GM23338 (cell line): ENCODE data around the gene GDPD5. TPM values are rescaled to one million over a fixed set of nuclear protein-coding genes. Genes with fewer than 3 reads are reported as not detected.

Experiments used
- ATAC-seq: fragments of 200-7000 bp; cut with Tn5 transposase; 3 replicates; pipeline ENCODE4 v1.9.1; 2020
- DNase-seq: peaks from one replicate; pipeline ENCODE4 v3.0.0-alpha.2; 2015; ENCODE audit warnings: low spot score
- H2AFZ ChIP-seq: fragments of 200-600 bp; sonication (generic); 2 replicates; pipeline ENCODE4 v1.8.0; 2016; ENCODE audit warnings: antibody characterized with exemption, mild to moderate bottlenecking, moderate library complexity
- H3F3A ChIP-seq: fragments of 200-600 bp; sonication (generic); replicated peaks from 2 replicates; pipeline ENCODE4 v1.8.0; 2017; ENCODE audit warnings: antibody characterized with exemption, mixed run types, low read depth
- H3K27ac ChIP-seq: fragments of 200-600 bp; sonication (generic); 2 replicates; pipeline ENCODE4 v1.6.1; 2016; ENCODE audit warnings: low read depth
- H3K27me3 ChIP-seq: fragments of 200-600 bp; sonication (generic); 2 replicates; pipeline ENCODE4 v1.8.0; 2016; ENCODE audit warnings: mild to moderate bottlenecking, mixed run types, moderate library complexity; ENCODE audit not compliant: insufficient read depth
- H3K36me3 ChIP-seq: fragments of 200-600 bp; sonication (generic); 2 replicates; pipeline ENCODE4 v1.8.0; 2016; ENCODE audit warnings: mild to moderate bottlenecking; ENCODE audit not compliant: insufficient read depth
- H3K4me1 ChIP-seq: fragments of 200-600 bp; sonication (generic); 2 replicates; pipeline ENCODE4 v1.8.0; 2016; ENCODE audit warnings: mild to moderate bottlenecking, moderate library complexity; ENCODE audit not compliant: insufficient read depth
- H3K4me2 ChIP-seq: fragments of 200-600 bp; sonication (generic); 2 replicates; pipeline ENCODE4 v1.7.1; 2017; ENCODE audit warnings: mixed run types
- H3K4me3 ChIP-seq: fragments of 200-600 bp; sonication (generic); 2 replicates; pipeline ENCODE4 v1.6.1; 2016; ENCODE audit warnings: mixed run types
- H3K79me2 ChIP-seq: fragments of 200-600 bp; sonication (generic); replicated peaks from 2 replicates; pipeline ENCODE4 v1.8.0; 2017; ENCODE audit warnings: mild to moderate bottlenecking; ENCODE audit not compliant: insufficient read depth
- H3K9me2 ChIP-seq: fragments of 200-600 bp; sonication (generic); 2 replicates; pipeline ENCODE4 v1.8.0; 2017; ENCODE audit not compliant: insufficient read depth
- H4K20me1 ChIP-seq: fragments of 200-600 bp; sonication (generic); replicated peaks from 2 replicates; pipeline ENCODE4 v1.8.0; 2017; ENCODE audit warnings: mild to moderate bottlenecking; ENCODE audit not compliant: insufficient read depth
- H3K27ac Mint-ChIP-seq: 2 replicates; pipeline ENCODE4 v1.8.0; 2020; ENCODE audit warnings: inconsistent platforms, mild to moderate bottlenecking, moderate library complexity, mixed read lengths
- H3K27me3 Mint-ChIP-seq: 3 replicates; pipeline ENCODE4 v1.8.0; 2022; ENCODE audit warnings: low read depth, mild to moderate bottlenecking, moderate library complexity, mixed read lengths, inconsistent platforms; ENCODE audit not compliant: insufficient read depth, poor library complexity
- H3K36me3 Mint-ChIP-seq: 3 replicates; pipeline ENCODE4 v1.8.0; 2021; ENCODE audit warnings: low read depth, mild to moderate bottlenecking, inconsistent platforms, moderate library complexity, mixed read lengths
- H3K4me1 Mint-ChIP-seq: 3 replicates; pipeline ENCODE4 v1.8.0; 2020; ENCODE audit warnings: mild to moderate bottlenecking, inconsistent platforms, mixed read lengths
- H3K4me3 Mint-ChIP-seq: 3 replicates; pipeline ENCODE4 v1.8.0; 2021; ENCODE audit warnings: moderate library complexity, mild to moderate bottlenecking, inconsistent platforms, mixed read lengths
- H3K9me3 Mint-ChIP-seq: 3 replicates; pipeline ENCODE4 v1.8.0; 2020; ENCODE audit warnings: moderate library complexity, mild to moderate bottlenecking, inconsistent platforms, mixed read lengths
- EZH2phosphoT487 ChIP-seq: fragments of 200-600 bp; sonication (generic); IDR thresholded peaks from one replicate; pipeline ENCODE4 v1.8.1; 2018; ENCODE audit warnings: antibody characterized with exemption; ENCODE audit not compliant: unreplicated experiment
- NANOG ChIP-seq: IDR thresholded peaks from 2 replicates; pipeline ENCODE4 v1.6.1; 2016; ENCODE audit warnings: antibody characterized with exemption, borderline replicate concordance
- POLR2AphosphoS5 ChIP-seq: IDR thresholded peaks from 2 replicates; pipeline ENCODE4 v1.6.1; 2016; ENCODE audit warnings: antibody characterized with exemption, low read depth
- STAT1 ChIP-seq: IDR thresholded peaks from one replicate; pipeline ENCODE4 v1.6.1; 2016; ENCODE audit warnings: antibody characterized with exemption; ENCODE audit not compliant: unreplicated experiment
- ZNF114 ChIP-seq: fragments of 250-450 bp; sonication (Bioruptor Pico); IDR thresholded peaks from 2 replicates; pipeline ENCODE4 v1.5.0; 2020; ENCODE audit warnings: mild to moderate bottlenecking, moderate library complexity
- polyA plus RNA-seq: library from polyadenylated mRNA; unstranded; fragments of >200 nt; fragmentation: Nextera tagmentation; extraction: Ambion mirVana; gene quantifications from 2 replicates; pipeline ENCODE4 v1.2.1, GENCODE V29; 2016
- total RNA-seq: library from RNA; depleted of rRNA; stranded (reverse); fragments of >200 nt; shearing (Covaris generic); gene quantifications from 2 replicates; pipeline ENCODE4 v1.2.3, GENCODE V29; 2014
- TF ChIP-seq, protein P1 (sequence below): fragments of 250-450 bp; sonication (Bioruptor Pico); IDR thresholded peaks from 2 replicates; pipeline ENCODE4 v1.5.0; 2020; ENCODE audit warnings: mild to moderate bottlenecking, moderate library complexity
- TF ChIP-seq, protein P2 (sequence below), 2 experiments: fragments of 200-600 bp in 1 of 2; sonication (generic) in 1 of 2; conservative IDR thresholded peaks; 2 replicates each; pipeline versions ENCODE4 v1.5.1 to v1.6.1; 2016 to 2017; ENCODE audit warnings: antibody characterized with exemption in 2 of 2, low read depth in 2 of 2, mild to moderate bottlenecking in 2 of 2, moderate library complexity in 1 of 2

Gene GDPD5
- total and polyA plus RNA-seq, 2 experiments from 2014 or later = 1.6 to 4.9 TPM

DNA sequence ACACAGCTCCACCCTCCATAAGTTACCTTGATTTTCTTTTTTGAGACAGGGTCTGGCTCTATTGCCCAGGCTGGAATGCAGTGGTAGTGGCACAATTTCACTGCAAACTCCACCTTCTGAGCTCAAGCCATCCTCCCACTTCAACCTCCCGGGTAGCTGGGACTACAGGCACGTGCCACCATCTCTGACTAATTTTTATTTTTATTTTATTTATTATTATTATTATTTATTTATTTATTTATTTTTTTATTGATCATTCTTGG lies 116.9 kb downstream of the GDPD5 start:
- H3K36me3 Mint-ChIP-seq = peaks cover 72% of the 10 kb centered on the region
- H4K20me1 ChIP-seq = peaks cover 37% of the 10 kb centered on the region
- peaks cover 32% of the 10 kb centered on the region for H3F3A ChIP-seq

DNA sequence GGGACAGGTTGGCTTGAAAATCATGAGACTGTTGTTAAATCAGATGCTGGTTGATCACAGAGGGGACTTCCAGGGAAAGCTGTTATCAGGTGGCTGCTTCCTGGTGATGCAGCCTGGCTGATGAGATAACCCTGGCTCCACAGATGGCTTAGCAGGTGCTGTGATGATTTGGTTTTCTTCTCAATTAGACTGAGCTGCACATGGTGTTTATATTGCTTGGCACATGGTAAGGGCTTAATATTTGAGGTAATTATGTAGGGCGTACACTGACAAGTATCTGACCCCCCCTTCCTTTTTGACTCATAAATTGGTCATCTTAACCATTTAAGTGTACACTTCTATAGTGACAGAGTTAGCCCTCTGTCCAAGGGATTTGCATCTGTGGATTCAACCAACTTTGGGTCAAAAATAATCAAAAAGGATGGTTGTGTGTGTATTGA lies 119.4 kb downstream of the GDPD5 start:
- no peaks in the 10 kb centered on the region for H3K9me2 ChIP-seq
- no peaks in the 10 kb centered on the region for H3K27me3 ChIP-seq
- ATAC-seq (no peak), DNase-seq (no peak)
- peaks cover 73% of the 10 kb centered on the region for H3K36me3 ChIP-seq
- peaks cover 37% of the 10 kb centered on the region for H3K4me1 Mint-ChIP-seq
- no peak overlapping the region for H3K4me3 ChIP-seq
- H3K4me3 Mint-ChIP-seq = no peak overlapping the region
- peaks cover 57% of the 10 kb centered on the region for H3F3A ChIP-seq
- peaks cover 12% of the 10 kb centered on the region for H3K27me3 Mint-ChIP-seq
- H4K20me1 ChIP-seq = peaks cover 62% of the 10 kb centered on the region
- H3K4me2 ChIP-seq = no peak overlapping the region
- peaks cover 5% of the 10 kb centered on the region; the same call in 1 of the 3 replicates for H3K9me3 Mint-ChIP-seq
- no peak overlapping the region for H3K27ac Mint-ChIP-seq
- H2AFZ ChIP-seq = no peak overlapping the region
- peaks cover 24% of the 10 kb centered on the region for H3K4me1 ChIP-seq
- H3K79me2 ChIP-seq = peaks cover 55% of the 10 kb centered on the region
- TF ChIP-seq POLR2AphosphoS5 = peak; percentile 32
- TF ChIP-seq ZNF114 (CRISPR knock-in tag) = no peak
- TF ChIP-seq, protein P1, sequence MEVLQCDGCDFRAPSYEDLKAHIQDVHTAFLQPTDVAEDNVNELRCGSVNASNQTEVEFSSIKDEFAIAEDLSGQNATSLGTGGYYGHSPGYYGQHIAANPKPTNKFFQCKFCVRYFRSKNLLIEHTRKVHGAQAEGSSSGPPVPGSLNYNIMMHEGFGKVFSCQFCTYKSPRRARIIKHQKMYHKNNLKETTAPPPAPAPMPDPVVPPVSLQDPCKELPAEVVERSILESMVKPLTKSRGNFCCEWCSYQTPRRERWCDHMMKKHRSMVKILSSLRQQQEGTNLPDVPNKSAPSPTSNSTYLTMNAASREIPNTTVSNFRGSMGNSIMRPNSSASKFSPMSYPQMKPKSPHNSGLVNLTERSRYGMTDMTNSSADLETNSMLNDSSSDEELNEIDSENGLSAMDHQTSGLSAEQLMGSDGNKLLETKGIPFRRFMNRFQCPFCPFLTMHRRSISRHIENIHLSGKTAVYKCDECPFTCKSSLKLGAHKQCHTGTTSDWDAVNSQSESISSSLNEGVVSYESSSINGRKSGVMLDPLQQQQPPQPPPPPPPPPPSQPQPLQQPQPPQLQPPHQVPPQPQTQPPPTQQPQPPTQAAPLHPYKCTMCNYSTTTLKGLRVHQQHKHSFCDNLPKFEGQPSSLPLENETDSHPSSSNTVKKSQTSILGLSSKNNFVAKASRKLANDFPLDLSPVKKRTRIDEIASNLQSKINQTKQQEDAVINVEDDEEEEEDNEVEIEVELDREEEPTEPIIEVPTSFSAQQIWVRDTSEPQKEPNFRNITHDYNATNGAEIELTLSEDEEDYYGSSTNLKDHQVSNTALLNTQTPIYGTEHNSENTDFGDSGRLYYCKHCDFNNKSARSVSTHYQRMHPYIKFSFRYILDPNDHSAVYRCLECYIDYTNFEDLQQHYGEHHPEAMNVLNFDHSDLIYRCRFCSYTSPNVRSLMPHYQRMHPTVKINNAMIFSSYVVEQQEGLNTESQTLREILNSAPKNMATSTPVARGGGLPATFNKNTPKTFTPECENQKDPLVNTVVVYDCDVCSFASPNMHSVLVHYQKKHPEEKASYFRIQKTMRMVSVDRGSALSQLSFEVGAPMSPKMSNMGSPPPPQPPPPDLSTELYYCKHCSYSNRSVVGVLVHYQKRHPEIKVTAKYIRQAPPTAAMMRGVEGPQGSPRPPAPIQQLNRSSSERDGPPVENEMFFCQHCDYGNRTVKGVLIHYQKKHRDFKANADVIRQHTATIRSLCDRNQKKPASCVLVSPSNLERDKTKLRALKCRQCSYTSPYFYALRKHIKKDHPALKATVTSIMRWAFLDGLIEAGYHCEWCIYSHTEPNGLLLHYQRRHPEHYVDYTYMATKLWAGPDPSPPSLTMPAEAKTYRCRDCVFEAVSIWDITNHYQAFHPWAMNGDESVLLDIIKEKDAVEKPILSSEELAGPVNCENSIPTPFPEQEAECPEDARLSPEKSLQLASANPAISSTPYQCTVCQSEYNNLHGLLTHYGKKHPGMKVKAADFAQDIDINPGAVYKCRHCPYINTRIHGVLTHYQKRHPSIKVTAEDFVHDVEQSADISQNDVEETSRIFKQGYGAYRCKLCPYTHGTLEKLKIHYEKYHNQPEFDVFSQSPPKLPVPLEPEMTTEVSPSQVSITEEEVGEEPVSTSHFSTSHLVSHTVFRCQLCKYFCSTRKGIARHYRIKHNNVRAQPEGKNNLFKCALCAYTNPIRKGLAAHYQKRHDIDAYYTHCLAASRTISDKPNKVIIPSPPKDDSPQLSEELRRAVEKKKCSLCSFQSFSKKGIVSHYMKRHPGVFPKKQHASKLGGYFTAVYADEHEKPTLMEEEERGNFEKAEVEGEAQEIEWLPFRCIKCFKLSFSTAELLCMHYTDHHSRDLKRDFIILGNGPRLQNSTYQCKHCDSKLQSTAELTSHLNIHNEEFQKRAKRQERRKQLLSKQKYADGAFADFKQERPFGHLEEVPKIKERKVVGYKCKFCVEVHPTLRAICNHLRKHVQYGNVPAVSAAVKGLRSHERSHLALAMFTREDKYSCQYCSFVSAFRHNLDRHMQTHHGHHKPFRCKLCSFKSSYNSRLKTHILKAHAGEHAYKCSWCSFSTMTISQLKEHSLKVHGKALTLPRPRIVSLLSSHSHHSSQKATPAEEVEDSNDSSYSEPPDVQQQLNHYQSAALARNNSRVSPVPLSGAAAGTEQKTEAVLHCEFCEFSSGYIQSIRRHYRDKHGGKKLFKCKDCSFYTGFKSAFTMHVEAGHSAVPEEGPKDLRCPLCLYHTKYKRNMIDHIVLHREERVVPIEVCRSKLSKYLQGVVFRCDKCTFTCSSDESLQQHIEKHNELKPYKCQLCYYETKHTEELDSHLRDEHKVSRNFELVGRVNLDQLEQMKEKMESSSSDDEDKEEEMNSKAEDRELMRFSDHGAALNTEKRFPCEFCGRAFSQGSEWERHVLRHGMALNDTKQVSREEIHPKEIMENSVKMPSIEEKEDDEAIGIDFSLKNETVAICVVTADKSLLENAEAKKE (CRISPR knock-in tag) = no peak
- TF ChIP-seq NANOG = no peak
- no peak for TF ChIP-seq EZH2phosphoT487
- no peak for TF ChIP-seq STAT1
- H3K27ac ChIP-seq = no peak overlapping the region
- H3K36me3 Mint-ChIP-seq = peaks cover 82% of the 10 kb centered on the region

More for the DNA sequence above, 116.9 kb downstream of the GDPD5 start:
- TF ChIP-seq, protein P2, sequence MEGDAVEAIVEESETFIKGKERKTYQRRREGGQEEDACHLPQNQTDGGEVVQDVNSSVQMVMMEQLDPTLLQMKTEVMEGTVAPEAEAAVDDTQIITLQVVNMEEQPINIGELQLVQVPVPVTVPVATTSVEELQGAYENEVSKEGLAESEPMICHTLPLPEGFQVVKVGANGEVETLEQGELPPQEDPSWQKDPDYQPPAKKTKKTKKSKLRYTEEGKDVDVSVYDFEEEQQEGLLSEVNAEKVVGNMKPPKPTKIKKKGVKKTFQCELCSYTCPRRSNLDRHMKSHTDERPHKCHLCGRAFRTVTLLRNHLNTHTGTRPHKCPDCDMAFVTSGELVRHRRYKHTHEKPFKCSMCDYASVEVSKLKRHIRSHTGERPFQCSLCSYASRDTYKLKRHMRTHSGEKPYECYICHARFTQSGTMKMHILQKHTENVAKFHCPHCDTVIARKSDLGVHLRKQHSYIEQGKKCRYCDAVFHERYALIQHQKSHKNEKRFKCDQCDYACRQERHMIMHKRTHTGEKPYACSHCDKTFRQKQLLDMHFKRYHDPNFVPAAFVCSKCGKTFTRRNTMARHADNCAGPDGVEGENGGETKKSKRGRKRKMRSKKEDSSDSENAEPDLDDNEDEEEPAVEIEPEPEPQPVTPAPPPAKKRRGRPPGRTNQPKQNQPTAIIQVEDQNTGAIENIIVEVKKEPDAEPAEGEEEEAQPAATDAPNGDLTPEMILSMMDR (conservative IDR thresholded peaks at IDR 0.05; ENCODE audit: low read depth in 2 of 2) = no peak
- peaks cover 30% of the 10 kb centered on the region for H3K79me2 ChIP-seq
- H3K4me1 ChIP-seq = no peaks in the 10 kb centered on the region
- Mint-ChIP-seq H3K27me3 (peaks cover 13% of the 10 kb centered on the region), H3K9me3 (0 out of 3 replicates have a peak, but pooled peaks cover 5% of the 10 kb centered on the region), H3K4me3 (no peak overlapping the region), H3K4me1 (peaks cover 11% of the 10 kb centered on the region), H3K27ac (no peak overlapping the region)
- H3K27me3 ChIP-seq = no peaks in the 10 kb centered on the region
- no peaks in the 10 kb centered on the region for H3K9me2 ChIP-seq
- H3K27ac ChIP-seq = peak overlapping the region; percentile 13
- ATAC-seq (no peak), DNase-seq (no peak)
- no peak overlapping the region for H3K4me2 ChIP-seq
- no peak overlapping the region for H3K4me3 ChIP-seq
- peaks cover 61% of the 10 kb centered on the region for H3K36me3 ChIP-seq
- no peak overlapping the region for H2AFZ ChIP-seq
